ENCODE data around the gene CIP2A.

DNA sequence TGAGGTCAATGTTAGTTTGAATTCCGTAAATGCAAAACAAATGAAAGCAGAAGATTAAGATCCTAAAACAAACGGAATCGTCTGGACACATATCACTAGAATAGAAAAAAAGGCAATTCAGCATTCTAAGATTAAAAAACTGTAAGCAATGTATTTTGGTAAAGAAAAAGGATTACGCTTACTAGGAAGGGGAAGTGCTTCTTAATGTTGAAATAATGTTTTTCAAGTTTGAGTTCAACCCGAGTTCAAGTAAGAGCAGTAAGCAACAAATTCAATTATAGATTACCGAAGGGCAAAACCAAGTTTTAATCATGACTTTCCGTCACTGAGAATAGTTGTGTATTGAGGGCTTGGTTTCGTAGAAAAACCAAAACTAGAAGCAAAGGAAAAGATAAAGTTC, 637 bp downstream of the CIP2A start:
- TF ChIP-seq POLR2A (IDR thresholded peaks at IDR 0.05; ENCODE audit: low read depth): no peak
- TF ChIP-seq, protein P1, sequence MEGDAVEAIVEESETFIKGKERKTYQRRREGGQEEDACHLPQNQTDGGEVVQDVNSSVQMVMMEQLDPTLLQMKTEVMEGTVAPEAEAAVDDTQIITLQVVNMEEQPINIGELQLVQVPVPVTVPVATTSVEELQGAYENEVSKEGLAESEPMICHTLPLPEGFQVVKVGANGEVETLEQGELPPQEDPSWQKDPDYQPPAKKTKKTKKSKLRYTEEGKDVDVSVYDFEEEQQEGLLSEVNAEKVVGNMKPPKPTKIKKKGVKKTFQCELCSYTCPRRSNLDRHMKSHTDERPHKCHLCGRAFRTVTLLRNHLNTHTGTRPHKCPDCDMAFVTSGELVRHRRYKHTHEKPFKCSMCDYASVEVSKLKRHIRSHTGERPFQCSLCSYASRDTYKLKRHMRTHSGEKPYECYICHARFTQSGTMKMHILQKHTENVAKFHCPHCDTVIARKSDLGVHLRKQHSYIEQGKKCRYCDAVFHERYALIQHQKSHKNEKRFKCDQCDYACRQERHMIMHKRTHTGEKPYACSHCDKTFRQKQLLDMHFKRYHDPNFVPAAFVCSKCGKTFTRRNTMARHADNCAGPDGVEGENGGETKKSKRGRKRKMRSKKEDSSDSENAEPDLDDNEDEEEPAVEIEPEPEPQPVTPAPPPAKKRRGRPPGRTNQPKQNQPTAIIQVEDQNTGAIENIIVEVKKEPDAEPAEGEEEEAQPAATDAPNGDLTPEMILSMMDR (IDR thresholded peaks at IDR 0.05): no peak
- no peak for TF ChIP-seq EP300 (IDR thresholded peaks at IDR 0.05)
